Measurements from ENCODE around the gene PHACTR2.

- TF ChIP-seq MYC (IDR thresholded peaks at IDR 0.05; ENCODE audit: insufficient read depth, insufficient read length, insufficient replicate concordance, low read length, severe bottlenecking), result no peak
- no peak for TF ChIP-seq RAD21 (IDR thresholded peaks at IDR 0.05; ENCODE audit: insufficient read depth, low read depth, low read length)
- no peak for TF ChIP-seq MAX (IDR thresholded peaks at IDR 0.05; ENCODE audit: low read depth, low read length)
Measured at GRCh38 chr6:143687591-143687990, 9.8 kb downstream of the PHACTR2 start.
